ENCODE results near the gene LYPLA2. TPM values are rescaled to one million over a fixed set of nuclear protein-coding genes. Genes with fewer than 3 reads are reported as not detected.

The LYPLA2 gene
- total RNA-seq, 1 donor from 2014 or later: 138 TPM

DNA sequence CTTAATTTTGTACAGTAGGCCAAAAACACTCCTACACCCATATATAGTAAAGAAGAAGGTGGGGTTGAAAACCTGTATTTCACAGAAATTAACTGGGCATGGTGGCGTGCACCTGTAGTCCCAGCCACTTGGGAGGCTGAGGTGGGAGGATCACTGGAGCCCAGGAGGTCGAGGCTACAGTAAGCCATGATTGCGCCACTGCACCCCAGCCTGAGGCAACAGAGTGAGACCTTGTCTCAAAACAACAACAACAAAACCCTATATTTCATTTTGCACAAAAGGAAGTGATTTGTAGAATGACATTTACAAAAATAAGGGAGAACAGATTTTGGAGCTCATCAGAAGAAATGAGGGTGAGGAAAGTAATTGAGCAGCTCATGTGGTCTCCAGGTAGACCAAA is 2.2 kb upstream of the LYPLA2 start:
- H3K36me3 Mint-ChIP-seq (ENCODE audit: low read depth, unreplicated experiment): peaks cover 24% of the 10 kb centered on the region
- H3K27me3 Mint-ChIP-seq (ENCODE audit: unreplicated experiment): peaks cover 7% of the 10 kb centered on the region
- no peak overlapping the region for H3K4me3 Mint-ChIP-seq (ENCODE audit: unreplicated experiment)
- TF ChIP-seq, protein P1, sequence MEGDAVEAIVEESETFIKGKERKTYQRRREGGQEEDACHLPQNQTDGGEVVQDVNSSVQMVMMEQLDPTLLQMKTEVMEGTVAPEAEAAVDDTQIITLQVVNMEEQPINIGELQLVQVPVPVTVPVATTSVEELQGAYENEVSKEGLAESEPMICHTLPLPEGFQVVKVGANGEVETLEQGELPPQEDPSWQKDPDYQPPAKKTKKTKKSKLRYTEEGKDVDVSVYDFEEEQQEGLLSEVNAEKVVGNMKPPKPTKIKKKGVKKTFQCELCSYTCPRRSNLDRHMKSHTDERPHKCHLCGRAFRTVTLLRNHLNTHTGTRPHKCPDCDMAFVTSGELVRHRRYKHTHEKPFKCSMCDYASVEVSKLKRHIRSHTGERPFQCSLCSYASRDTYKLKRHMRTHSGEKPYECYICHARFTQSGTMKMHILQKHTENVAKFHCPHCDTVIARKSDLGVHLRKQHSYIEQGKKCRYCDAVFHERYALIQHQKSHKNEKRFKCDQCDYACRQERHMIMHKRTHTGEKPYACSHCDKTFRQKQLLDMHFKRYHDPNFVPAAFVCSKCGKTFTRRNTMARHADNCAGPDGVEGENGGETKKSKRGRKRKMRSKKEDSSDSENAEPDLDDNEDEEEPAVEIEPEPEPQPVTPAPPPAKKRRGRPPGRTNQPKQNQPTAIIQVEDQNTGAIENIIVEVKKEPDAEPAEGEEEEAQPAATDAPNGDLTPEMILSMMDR (IDR thresholded peaks at IDR 0.05; ENCODE audit: unreplicated experiment): no peak
- peaks cover 14% of the 10 kb centered on the region for H3K4me1 Mint-ChIP-seq (ENCODE audit: unreplicated experiment)
- no peaks in the 10 kb centered on the region for H3K9me3 Mint-ChIP-seq (ENCODE audit: unreplicated experiment)
- no peak for DNase-seq (ENCODE audit: low spot score)
- H3K27ac Mint-ChIP-seq (ENCODE audit: unreplicated experiment): no peak overlapping the region

- H3K4me3 Mint-ChIP-seq (ENCODE audit: unreplicated experiment): peak overlapping the region; percentile 99
- TF ChIP-seq, protein P1 (IDR thresholded peaks at IDR 0.05; ENCODE audit: unreplicated experiment): no peak
- peaks cover 14% of the 10 kb centered on the region for H3K4me1 Mint-ChIP-seq (ENCODE audit: unreplicated experiment)
- DNase-seq (ENCODE audit: low spot score): peak; percentile 39
- H3K27ac Mint-ChIP-seq (ENCODE audit: unreplicated experiment): peak overlapping the region; percentile 95
- peaks cover 7% of the 10 kb centered on the region for H3K27me3 Mint-ChIP-seq (ENCODE audit: unreplicated experiment)
- peaks cover 13% of the 10 kb centered on the region for H3K36me3 Mint-ChIP-seq (ENCODE audit: low read depth, unreplicated experiment)
- H3K9me3 Mint-ChIP-seq (ENCODE audit: unreplicated experiment): no peaks in the 10 kb centered on the region
Observed at GRCh38 chr1:23791516-23792047, 637 bp downstream of the LYPLA2 start.

- Mint-ChIP-seq H3K9me3 (ENCODE audit: unreplicated experiment) (no peaks in the 10 kb centered on the region), H3K4me1 (ENCODE audit: unreplicated experiment) (peaks cover 14% of the 10 kb centered on the region), H3K36me3 (ENCODE audit: low read depth, unreplicated experiment) (peaks cover 6% of the 10 kb centered on the region), H3K27ac (ENCODE audit: unreplicated experiment) (peak overlapping the region; percentile 30), H3K4me3 (ENCODE audit: unreplicated experiment) (peak overlapping the region; percentile 99), H3K27me3 (ENCODE audit: unreplicated experiment) (peaks cover 9% of the 10 kb centered on the region)
- no peak for DNase-seq (ENCODE audit: low spot score)
- TF ChIP-seq, protein P1 (IDR thresholded peaks at IDR 0.05; ENCODE audit: unreplicated experiment): no peak
Observed at GRCh38 chr1:23792151-23792945, 1.4 kb downstream of the LYPLA2 start.

DNA sequence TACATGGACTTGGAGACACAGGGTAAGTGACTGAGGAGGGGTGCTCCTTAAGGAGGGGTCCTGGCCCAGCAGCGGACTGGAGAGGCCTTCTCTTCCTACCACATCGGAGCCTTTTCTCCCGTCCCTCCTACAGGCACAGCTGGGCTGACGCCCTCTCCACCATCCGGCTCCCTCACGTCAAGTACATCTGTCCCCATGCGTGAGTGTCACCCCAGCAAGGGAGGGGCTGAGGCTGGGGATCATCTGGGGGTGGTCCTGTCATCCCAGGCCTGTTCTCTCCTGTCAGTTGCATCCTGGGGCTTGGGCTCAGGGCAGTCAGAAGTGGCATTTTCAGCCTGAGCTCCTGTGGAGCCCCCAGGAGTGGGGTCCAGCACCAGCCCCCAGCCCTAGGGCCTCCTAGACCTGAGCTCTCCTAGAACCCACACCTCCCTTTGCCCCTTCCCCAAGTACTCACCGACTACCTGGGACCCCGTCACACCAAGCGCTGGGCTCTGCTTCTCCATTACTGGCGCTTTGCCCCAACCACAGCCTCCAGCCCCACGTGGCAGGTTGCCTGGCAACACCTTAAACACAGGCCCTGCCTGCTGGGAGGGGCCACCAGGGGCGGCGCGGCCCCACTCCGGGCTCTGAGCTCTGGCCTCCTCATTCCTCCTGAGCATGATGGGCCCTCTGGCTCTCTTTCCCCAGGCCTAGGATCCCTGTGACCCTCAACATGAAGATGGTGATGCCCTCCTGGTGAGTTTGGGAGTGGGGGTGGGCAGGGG is 2.3 kb downstream of the LYPLA2 start:
- Mint-ChIP-seq H3K9me3 (ENCODE audit: unreplicated experiment) (no peaks in the 10 kb centered on the region), H3K27ac (ENCODE audit: unreplicated experiment) (no peak overlapping the region)

More for the DNA sequence above, 2.3 kb downstream of the LYPLA2 start:
- peaks cover 14% of the 10 kb centered on the region for H3K4me1 Mint-ChIP-seq (ENCODE audit: unreplicated experiment)
- TF ChIP-seq, protein P1 (IDR thresholded peaks at IDR 0.05; ENCODE audit: unreplicated experiment): no peak
- no peak for DNase-seq (ENCODE audit: low spot score)
- no peak overlapping the region for H3K4me3 Mint-ChIP-seq (ENCODE audit: unreplicated experiment)
- H3K36me3 Mint-ChIP-seq (ENCODE audit: low read depth, unreplicated experiment): peaks cover under 1% of the 10 kb centered on the region
- peaks cover 9% of the 10 kb centered on the region for H3K27me3 Mint-ChIP-seq (ENCODE audit: unreplicated experiment)
